Measurements from ENCODE around the gene MACROD1. TPM values are rescaled to one million over a fixed set of nuclear protein-coding genes. Genes with fewer than 3 reads are reported as not detected.
"Not testable (repeated sequence)": the region's sequence is repeated elsewhere in the genome, so short reads cannot be mapped to it uniquely, and the experiment has no call there.

The MACROD1 gene
- total RNA-seq, 1 donor from 2014 or later: 11.1 TPM

DNA sequence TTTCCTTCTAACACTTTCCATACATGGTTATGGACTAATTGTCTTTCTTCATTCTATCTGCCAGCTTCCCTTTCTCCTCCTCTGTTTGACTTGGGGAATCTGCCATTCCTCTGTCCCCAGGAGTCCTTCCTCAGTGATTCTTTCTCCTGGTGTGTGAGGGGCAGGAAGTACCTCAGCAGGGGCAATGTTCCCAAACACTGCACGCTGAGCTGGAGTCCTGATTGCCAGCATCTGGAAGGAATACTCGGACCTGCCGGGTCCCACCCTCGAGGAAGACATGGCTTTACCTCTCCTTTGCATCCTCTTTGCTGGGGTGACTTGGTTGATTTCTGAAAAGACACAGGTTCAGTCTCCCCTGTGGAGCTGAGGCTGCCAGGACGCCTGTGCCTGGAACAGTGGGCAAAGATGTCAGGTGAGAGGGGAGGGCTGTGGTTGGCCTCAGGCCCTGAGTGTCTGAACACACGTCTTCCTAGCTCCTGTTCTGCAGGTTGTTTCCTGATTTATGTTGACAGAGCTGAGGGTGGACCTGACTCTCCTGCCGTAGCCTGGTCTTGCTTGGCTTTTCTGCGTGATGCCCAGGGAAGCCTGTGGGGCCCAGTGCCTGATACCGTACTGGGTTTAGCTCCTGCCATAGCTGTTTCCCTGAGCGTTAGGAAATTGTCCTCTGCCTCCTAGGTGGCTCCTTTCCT is 187.2 kb downstream of the MACROD1 start:
- intact Hi-C loops (cut with micrococcal nuclease): no loop called here

DNA sequence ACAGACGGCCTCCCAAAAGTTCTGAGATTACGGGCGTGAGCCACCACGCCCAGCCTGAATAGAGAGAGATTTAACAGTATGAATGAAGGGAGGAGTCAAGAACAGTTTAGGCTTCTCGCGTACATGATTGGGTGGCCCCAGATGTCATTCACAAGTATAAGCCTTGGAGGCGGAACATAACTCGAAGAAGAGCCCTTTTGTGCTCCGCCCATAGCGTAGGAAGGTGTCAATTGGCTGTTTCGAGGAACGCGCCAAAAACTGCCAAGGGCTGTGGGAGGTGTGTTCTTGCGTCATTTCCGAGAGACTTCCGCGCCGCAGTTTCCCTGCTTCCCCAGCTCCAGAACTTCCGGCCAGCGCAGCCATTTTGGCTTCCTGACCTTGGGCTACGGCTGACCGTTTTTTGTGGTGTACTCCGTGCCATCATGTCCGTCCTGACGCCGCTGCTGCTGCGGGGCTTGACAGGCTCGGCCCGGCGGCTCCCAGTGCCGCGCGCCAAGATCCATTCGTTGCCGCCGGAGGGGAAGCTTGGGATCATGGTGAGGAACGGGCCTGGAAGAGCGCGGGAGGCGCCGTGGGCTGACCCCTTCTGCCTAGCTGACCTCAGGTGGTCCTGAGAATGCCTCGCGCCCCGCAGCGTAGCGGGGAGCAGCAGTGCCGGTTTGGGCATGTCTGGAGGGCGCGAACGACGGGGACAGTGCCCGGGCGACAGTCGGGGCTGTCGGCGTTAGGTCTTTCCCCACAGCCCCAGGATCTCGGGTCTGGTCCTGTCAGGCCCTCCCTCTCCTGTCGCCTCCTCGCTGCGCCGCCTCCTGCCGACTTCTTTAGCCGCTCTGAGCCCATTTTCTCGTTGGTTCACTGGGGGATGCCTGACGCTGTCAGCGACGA is 191.4 kb downstream of the MACROD1 start, which contains the start of gene COX8A:
COX8A (plus strand) TSS at position 362 of the 885 bp plus-strand sequence; CDS start at position 423, 61 bp downstream.
- intact Hi-C loops (cut with micrococcal nuclease): loop anchor here (1.0 kb wide), 3 partner anchors 12 to 137 kb away; partner anchors contain the start of gene OTUB1

DNA sequence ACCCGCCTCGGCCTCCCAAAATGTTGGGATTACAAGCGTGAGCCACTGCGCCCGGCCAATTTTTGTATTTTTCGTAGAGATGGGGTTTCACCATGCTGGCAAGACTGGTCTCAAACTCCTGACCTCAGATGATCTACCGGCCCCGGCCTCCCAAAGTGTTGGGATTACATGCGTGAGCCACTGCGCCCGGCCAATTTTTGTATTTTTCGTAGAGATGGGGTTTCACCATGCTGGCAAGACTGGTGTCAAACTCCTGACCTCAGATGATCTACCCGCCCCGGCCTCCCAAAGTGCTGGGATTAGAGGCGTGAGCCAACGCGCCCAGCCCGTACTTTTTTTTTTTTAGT is 192.0 kb downstream of the MACROD1 start:
- intact Hi-C loops (cut with micrococcal nuclease): loop anchor here (1.0 kb wide), 3 partner anchors 12 to 137 kb away; partner anchors contain the start of gene OTUB1

DNA sequence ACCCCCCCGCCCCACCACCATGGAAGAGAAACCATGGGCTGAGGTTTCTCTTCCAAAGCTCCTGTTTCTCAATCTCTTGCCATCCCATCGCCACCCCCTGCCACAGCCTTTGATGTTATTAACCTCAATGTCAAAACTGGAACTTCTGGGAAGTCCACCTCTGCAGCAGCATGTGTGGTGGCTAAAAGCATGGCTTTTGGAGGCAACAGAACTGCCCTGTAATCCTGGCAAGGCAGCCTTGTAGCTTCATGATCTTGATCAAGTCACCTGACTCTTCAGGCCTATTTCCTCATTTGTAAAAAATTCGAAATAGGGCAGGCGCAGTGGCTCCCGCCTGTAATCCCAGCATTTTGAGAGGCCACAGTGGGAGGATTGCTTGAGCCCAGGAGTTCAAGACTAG is 195.0 kb downstream of the MACROD1 start:
- intact Hi-C loops (cut with micrococcal nuclease): no loop called here

DNA sequence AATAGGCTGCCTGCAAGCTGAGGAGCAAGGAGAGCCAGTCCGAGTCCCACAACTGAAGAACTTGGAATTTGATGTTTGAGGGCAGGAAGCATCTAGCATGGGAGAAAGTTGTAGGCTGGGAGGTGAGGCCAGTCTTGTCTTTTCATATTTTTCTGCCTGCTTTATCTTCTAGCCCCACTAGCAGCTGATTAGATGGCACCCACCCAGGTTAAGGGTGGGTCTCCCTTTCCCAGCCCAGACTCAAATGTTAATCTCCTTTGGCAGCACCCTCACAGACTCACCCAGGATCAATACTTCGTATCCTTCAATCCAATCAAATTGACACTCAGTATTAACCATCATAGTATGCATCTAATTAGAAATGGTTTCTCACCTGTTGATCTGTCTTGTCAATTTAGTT is 196.5 kb downstream of the MACROD1 start:
- intact Hi-C loops (cut with micrococcal nuclease): no loop called here

DNA sequence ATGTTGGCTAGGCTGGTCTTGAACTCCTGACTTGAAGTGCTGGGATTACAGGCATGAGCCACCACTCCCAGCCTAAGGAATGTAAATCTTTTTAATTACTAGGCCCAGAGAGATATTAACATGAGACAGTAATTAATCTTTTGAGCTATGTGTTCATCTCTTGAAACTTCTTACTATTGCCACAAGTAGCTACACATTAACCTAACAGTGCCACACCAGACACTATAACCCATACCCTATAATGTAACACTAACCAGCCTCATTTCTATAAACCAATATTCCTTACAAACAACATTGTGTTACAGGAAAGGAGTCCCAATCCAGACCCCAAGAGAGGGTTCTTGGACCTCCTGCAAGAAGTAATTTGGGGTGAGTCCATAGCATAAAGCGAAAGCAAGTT is 199.5 kb downstream of the MACROD1 start:
- intact Hi-C loops (cut with micrococcal nuclease): no loop called here

DNA sequence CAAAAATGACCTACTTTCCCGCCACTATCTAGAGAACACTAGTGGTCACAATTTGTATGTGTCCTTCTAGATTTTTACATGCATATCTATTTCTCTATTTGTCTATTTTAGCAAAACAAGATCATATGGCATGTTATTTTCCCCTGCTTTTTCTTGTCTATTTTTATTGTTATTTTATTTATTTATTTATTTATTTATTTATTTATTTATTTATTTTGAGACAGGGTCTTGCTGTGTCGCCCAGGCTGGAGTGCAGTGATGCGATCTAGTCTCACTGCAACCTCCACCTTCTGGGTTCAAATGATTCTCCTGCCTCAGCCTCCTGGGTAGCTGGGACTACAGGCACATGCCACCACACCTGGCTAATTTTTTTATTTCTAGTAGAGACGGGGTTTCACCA is 202.0 kb downstream of the MACROD1 start:
- intact Hi-C loops (cut with micrococcal nuclease): not testable (repeated sequence)

DNA sequence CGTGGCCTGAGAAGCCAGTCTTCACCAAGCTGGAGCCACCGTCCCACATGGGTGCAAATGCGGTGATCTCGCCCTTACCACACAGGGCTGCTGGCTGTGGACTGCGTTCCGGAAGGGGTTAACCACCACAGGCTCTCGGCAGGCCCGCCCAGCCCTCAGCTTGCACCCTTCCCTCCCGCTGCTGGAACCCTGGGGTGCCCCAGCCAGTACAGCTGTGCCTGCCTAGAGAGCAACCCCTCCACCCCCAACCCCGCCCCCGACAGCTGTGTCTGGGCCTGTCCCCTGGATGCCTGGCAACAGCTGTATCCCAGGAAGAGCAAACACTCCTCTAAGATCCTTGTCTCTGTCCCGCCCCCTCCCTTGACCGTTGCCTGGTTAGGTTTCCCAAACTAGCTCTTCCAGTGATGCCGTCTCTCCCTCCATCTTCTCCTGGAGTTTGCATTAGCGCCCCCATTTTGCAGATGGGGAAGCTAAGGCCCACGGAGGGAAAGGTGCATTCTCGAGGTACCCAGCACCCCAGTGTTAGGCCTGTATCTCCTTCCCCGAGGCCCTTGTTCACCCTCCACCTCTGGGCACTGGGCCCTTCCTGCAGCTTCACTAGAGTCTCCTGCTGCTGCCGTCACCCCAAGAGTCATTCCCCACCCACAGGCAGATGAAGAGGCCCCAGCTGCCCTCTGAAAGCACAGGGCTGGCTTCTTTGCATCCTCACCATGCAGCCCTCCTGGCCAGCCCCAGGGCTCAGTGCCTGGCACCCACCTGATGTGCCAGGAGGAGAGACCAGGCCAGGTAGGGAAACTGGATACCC is 204.1 kb downstream of the MACROD1 start:
- intact Hi-C loops (cut with micrococcal nuclease): no loop called here

DNA sequence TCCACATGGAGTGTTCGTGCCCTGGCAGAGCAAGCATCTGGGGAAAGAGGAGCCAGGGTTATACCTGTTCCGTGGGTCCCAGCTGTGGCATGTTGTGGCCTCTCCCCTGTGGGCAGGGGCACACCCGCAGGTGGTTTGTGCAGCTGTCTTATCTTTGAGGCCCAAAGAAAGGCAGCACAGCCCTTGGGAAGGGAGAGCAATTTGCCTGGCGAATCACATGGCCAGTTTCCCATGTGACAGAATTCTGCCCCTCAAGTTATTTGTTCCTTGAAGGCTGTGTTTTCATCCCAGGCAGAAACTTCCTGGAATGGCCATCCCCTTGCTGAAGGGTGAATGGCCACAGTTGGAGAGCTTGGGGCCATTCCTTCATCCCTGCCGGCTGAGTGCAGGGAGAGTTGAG is 207.9 kb downstream of the MACROD1 start:
- intact Hi-C loops (cut with micrococcal nuclease): no loop called here

DNA sequence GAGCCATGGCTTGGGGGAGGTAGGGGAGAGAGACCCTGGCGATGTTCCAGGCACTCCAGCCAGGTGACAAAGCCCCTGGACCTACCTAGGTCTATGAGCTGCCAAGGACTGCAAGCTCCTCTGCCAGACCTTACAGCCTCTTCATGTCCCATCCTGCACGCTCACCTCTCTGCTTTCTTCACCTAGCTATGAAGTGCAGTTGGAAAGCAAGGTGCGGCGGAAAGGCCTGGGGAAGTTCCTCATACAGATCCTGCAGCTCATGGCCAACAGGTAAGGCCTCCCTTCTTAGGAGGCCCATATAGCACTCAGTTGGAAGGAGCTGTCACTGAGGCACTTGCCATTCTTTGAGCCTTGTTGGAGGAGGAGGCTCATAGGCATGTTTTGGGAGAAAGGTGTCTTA is 213.3 kb downstream of the MACROD1 start:
- intact Hi-C loops (cut with micrococcal nuclease): no loop called here

DNA sequence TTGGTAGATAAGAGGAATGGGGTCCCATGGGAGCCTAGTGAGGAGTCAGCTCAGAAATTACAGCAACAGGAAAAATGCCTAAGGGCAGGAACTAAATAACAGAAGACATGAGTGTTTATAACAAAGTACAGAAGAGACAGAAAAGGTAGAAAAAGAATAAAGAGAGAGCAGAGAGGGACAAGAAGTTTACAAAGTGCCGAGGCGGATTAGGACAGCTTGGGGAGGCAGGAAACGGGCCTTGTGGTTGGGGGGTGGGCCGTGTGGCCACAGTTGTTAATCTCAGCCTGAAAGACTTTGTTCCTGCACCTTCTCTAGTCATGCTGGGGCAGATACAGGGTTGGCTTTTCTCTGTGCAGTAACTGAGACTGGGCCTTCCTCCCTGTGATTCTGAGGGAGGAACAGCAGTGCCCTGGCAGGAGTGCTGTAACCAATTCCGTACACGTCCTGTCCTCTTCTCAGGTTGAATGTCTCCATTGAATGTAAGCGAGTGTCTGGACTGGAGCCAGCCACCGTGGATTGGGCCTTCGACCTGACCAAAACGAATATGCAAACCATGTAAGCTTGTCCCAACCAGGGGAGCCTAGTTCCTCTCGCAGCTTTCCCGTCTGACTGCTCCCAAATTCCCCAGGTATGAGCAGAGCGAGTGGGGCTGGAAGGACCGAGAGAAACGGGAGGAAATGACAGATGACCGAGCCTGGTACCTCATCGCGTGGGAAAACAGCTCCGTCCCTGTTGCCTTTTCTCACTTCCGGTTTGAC is 214.0 kb downstream of the MACROD1 start:
- intact Hi-C loops (cut with micrococcal nuclease): no loop called here

Other genes with a start within 250 kb of the MACROD1 start
- 0.16 and 0.25 TPM in 2 replicates for gene RCOR2, start 248.9 kb downstream of the MACROD1 start, total RNA-seq
- gene NAA40, start 227.1 kb downstream of the MACROD1 start, total RNA-seq: 36.9 and 38.0 TPM in 2 replicates
- 382 and 383 TPM in 2 replicates for gene COX8A, start 191.5 kb downstream of the MACROD1 start, total RNA-seq
- gene OTUB1, start 179.7 kb downstream of the MACROD1 start, total RNA-seq: 98.0 and 99.0 TPM in 2 replicates
- not detected in 2 replicates for gene FLRT1, start 130.2 kb downstream of the MACROD1 start, total RNA-seq
- gene STIP1, start 20.1 kb upstream of the MACROD1 start, total RNA-seq: 267 and 285 TPM in 2 replicates
- gene FERMT3, start 40.6 kb upstream of the MACROD1 start, total RNA-seq: 210 and 211 TPM in 2 replicates
- gene TRPT1, start 60.1 kb upstream of the MACROD1 start, total RNA-seq: 23.0 and 29.5 TPM in 2 replicates
- 77.2 and 79.8 TPM in 2 replicates for gene NUDT22, start 60.2 kb upstream of the MACROD1 start, total RNA-seq
- 27.5 and 29.9 TPM in 2 replicates for gene DNAJC4, start 64.4 kb upstream of the MACROD1 start, total RNA-seq
- 59.8 and 60.4 TPM in 2 replicates for gene VEGFB, start 68.5 kb upstream of the MACROD1 start, total RNA-seq
- gene FKBP2, start 75.0 kb upstream of the MACROD1 start, total RNA-seq: 36.6 and 40.3 TPM in 2 replicates
- 141 and 144 TPM in 2 replicates for gene PPP1R14B, start 80.8 kb upstream of the MACROD1 start, total RNA-seq
- gene PLCB3, start 85.4 kb upstream of the MACROD1 start, total RNA-seq: 12.7 TPM in 2 replicates
- gene BAD, start 118.6 kb upstream of the MACROD1 start, total RNA-seq: 31.8 and 36.1 TPM in 2 replicates
- 34.8 and 36.5 TPM in 2 replicates for gene GPR137, start 119.7 kb upstream of the MACROD1 start, total RNA-seq
- gene KCNK4, start 125.2 kb upstream of the MACROD1 start, total RNA-seq: not detected in 2 replicates
- not detected in 2 replicates for gene CATSPERZ, start 134.2 kb upstream of the MACROD1 start, total RNA-seq
- gene ESRRA, start 139.4 kb upstream of the MACROD1 start, total RNA-seq: 40.9 and 47.6 TPM in 2 replicates
- gene TRMT112, start 151.4 kb upstream of the MACROD1 start, total RNA-seq: 212 and 218 TPM in 2 replicates
- gene PRDX5, start 152.0 kb upstream of the MACROD1 start, total RNA-seq: 114 and 119 TPM in 2 replicates
- 132 and 135 TPM in 2 replicates for gene CCDC88B, start 174.1 kb upstream of the MACROD1 start, total RNA-seq
- gene RPS6KA4, start 193.0 kb upstream of the MACROD1 start, total RNA-seq: 39.3 and 42.0 TPM in 2 replicates

All from T-helper 2 cell treated with Interferon-gamma antibody and Interleukin-4, amounts not matched to agents 100 ng/mL and 5 ng/mL, for 36 hours (primary cell).